HG03558 (cell line): Measurements from ENCODE around the gene OTOP1.
"Not testable (repeated sequence)": the region's sequence is repeated elsewhere in the genome, so short reads cannot be mapped to it uniquely, and the experiment has no call there.

Source experiments
- ATAC-seq: cut with Tn5 transposase; IDR thresholded peaks from one replicate; pipeline ENCODE4 v1.9.1; 2021; ENCODE audit warnings: moderate number of reproducible peaks; ENCODE audit not compliant: unreplicated experiment; ENCODE audit errors: extremely low read depth

Gene OTOP1

GRCh38 chr4:4233610-4234009 lies 6.9 kb upstream of the OTOP1 start:
- no peak for ATAC-seq

- ATAC-seq, result no peak
Observed at GRCh38 chr4:4228356-4228668, 1.6 kb upstream of the OTOP1 start.

GRCh38 chr4:4227510-4228355 lies 1.0 kb upstream of the OTOP1 start:
- no peak for ATAC-seq

GRCh38 chr4:4225915-4226605 lies 669 bp downstream of the OTOP1 start:
- ATAC-seq, result no peak

- ATAC-seq, result no peak
Observed at GRCh38 chr4:4217113-4217512, 9.6 kb downstream of the OTOP1 start.

- ATAC-seq, result no peak
Observed at GRCh38 chr4:4216648-4217047, 10.1 kb downstream of the OTOP1 start.

GRCh38 chr4:4213674-4214073 lies 13.1 kb downstream of the OTOP1 start:
- ATAC-seq, result not testable (repeated sequence)

- no peak for ATAC-seq
Observed at GRCh38 chr4:4206204-4206603, 20.5 kb downstream of the OTOP1 start.

- no peak for ATAC-seq
Observed at GRCh38 chr4:4204401-4204745, 22.4 kb downstream of the OTOP1 start.

GRCh38 chr4:4203688-4204400 lies 22.9 kb downstream of the OTOP1 start:
- ATAC-seq, result no peak

GRCh38 chr4:4202510-4202909 lies 24.2 kb downstream of the OTOP1 start:
- no peak for ATAC-seq

- no peak for ATAC-seq
Observed at GRCh38 chr4:4200624-4201023, 26.1 kb downstream of the OTOP1 start.

GRCh38 chr4:4195354-4195753 lies 31.4 kb downstream of the OTOP1 start:
- ATAC-seq, result no peak

GRCh38 chr4:4188557-4188956 lies 38.2 kb downstream of the OTOP1 start:
- ATAC-seq, result not testable (repeated sequence)

- ATAC-seq, result no peak
Observed at GRCh38 chr4:4185528-4185927, 41.2 kb downstream of the OTOP1 start.

GRCh38 chr4:4182835-4183568 lies 43.7 kb downstream of the OTOP1 start:
- ATAC-seq, result no peak

- no peak for ATAC-seq
Observed at GRCh38 chr4:4170596-4171150, 56.1 kb downstream of the OTOP1 start.

- not testable (repeated sequence) for ATAC-seq
Observed at GRCh38 chr4:4167981-4168780, 58.5 kb downstream of the OTOP1 start.

GRCh38 chr4:4166986-4167385 lies 59.7 kb downstream of the OTOP1 start:
- ATAC-seq, result not testable (repeated sequence)
